Pancreas (tissue), 10 donors: ENCODE results near the gene VPS8. TPM values are rescaled to one million over a fixed set of nuclear protein-coding genes. Genes with fewer than 3 reads are reported as not detected.
"Not testable (repeated sequence)": the region's sequence is repeated elsewhere in the genome, so short reads cannot be mapped to it uniquely, and the experiment has no call there.

Experiments
- ATAC-seq, 4 donors: fragments of 200-7000 bp; cut with Tn5 transposase; one replicate each; pipeline versions ENCODE4 v1.8.0 to v1.9.1; 2020; ENCODE audit warnings: mild to moderate bottlenecking in 4 of 4, moderate library complexity in 4 of 4
- DNase-seq, 6 donors: peaks; one replicate each; pipeline ENCODE4 v3.0.0-alpha.2; 2020
- FAIRE-seq: peaks from 2 replicates; lab custom pipeline; 2012; peaks lifted over from hg19 to GRCh38; lab: Jason Lieb, UNC
- H3K27ac ChIP-seq, 4 donors: fragments of 200-600 bp; sonication (generic); 1 replicate in 3 of 4; 2 replicates in 1 of 4; pipeline versions ENCODE4 v1.5.0 to v1.8.0; 2020
- H3K27me3 ChIP-seq, 4 donors: fragments of 200-600 bp; one replicate each; pipeline ENCODE4 v1.8.0; 2021
- H3K36me3 ChIP-seq, 3 donors: fragments of 200-600 bp; sonication (generic) in 1 of 3; one replicate each; pipeline versions ENCODE4 v1.5.0 to v1.8.0; 2020 to 2021
- H3K4me1 ChIP-seq, 3 donors: fragments of 200-600 bp; one replicate each; pipeline ENCODE4 v1.8.0; 2021
- H3K4me3 ChIP-seq, 4 donors: fragments of 200-600 bp; sonication (generic) in 2 of 4; one replicate each; pipeline versions ENCODE4 v1.5.0 to v1.8.0; 2020 to 2021
- H3K9me3 ChIP-seq, 4 donors: fragments of 200-600 bp; one replicate each; pipeline ENCODE4 v1.8.0; 2021
- WGBS, 2 donors: extraction: QIAGEN DNeasy Blood & Tissue Kit; methylation state at CpG; one replicate each; pipeline ENCODE4 v1.1.7; 2013; 5-methylcytosine and 5-hydroxymethylcytosine counted together
- intact Hi-C, 3 donors: fragments of 100-400 bp; cut with DNase I; formaldehyde crosslinking; loops; one replicate each; pipeline versions ENCODE4 v1.11.1 to v1.14.2; 2022
- polyA plus RNA-seq, 2 donors: library from polyadenylated mRNA; stranded (reverse); fragments of 200-250 nt; gene quantifications; one replicate each; pipeline ENCODE4 v1.2.3, GENCODE V29; 2013
- total RNA-seq, 6 donors: library from RNA; stranded (reverse); fragmentation: NEBNext Ultra II Directional in 4 of 6; extraction: Animal tissue kit (Norgen Biotek cat#: 25700) in 4 of 6; gene quantifications; one replicate each; pipeline versions ENCODE4 v1.2.1 to v1.2.4, GENCODE V29; 2021 to 2023
- TF ChIP-seq, protein P1 (sequence below), 4 donors: fragments of 200-600 bp; sonication (generic) in 3 of 4; IDR thresholded peaks; one replicate each; pipeline versions ENCODE4 v1.5.0 to v1.8.0; 2021; ENCODE audit warnings: antibody characterized with exemption in 4 of 4
- donor health status: healthy with polysubstance abuse.
- donor health status: DM: no; HTN: no; CAD: no; lungs with moderate emphysema.
- donor health status: DM: no; HTN: no; CAD: no.
- donor health status: control.
- donor health status: control.
- donor health status: Bipolar disorder and iron deficiency.
- donor health status: DM: yes; HTN: yes; CAD: no.
- donor health status: DM: no; HTN: no; CAD: no.
- donor health status: DM: no; HTN: no; CAD: no.
- donor health status: DM: yes; HTN: yes; CAD: no.

Gene VPS8
- total and polyA plus RNA-seq, 8 donors = 7.9 to 37.5 (median 19.2) TPM

DNA sequence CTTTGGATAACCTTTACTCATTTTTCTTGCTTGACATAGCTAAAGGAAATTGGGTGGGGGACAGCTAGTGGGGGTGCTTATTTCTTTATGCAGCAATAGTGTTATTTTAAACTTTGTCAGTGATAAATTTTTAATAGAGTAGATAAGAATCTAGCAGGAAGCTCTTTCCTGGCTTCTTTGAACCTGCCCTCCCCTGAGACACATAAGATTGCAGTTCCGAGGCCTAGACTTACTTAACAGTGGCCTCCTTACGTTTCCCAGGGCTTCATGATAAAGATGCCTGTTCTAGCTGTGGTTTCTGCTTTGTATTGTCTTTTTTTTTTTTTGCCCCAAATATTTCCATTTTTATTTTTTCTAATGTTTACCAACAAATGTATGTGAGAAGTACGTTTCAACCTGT, 170.1 kb downstream of the VPS8 start:
- Histone ChIP-seq H3K27me3 (no peaks in the 10 kb centered on the region), H3K4me3 (no peak overlapping the region), H3K36me3 (peaks cover 0 to 4% (median 0%) of the 10 kb centered on the region in 3 donors), H3K4me1 (no peaks in the 10 kb centered on the region), H3K9me3 (no peaks in the 10 kb centered on the region), H3K27ac (no peak overlapping the region)
- FAIRE-seq (no peak), ATAC-seq (no peak), DNase-seq (no peak)
- intact Hi-C loops = no loop called here
- TF ChIP-seq, protein P1, sequence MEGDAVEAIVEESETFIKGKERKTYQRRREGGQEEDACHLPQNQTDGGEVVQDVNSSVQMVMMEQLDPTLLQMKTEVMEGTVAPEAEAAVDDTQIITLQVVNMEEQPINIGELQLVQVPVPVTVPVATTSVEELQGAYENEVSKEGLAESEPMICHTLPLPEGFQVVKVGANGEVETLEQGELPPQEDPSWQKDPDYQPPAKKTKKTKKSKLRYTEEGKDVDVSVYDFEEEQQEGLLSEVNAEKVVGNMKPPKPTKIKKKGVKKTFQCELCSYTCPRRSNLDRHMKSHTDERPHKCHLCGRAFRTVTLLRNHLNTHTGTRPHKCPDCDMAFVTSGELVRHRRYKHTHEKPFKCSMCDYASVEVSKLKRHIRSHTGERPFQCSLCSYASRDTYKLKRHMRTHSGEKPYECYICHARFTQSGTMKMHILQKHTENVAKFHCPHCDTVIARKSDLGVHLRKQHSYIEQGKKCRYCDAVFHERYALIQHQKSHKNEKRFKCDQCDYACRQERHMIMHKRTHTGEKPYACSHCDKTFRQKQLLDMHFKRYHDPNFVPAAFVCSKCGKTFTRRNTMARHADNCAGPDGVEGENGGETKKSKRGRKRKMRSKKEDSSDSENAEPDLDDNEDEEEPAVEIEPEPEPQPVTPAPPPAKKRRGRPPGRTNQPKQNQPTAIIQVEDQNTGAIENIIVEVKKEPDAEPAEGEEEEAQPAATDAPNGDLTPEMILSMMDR (IDR thresholded peaks at IDR 0.05) = no peak
- WGBS, 2 donors = 84 to 88% methylated on average over 3 of the region's 3 CpGs

DNA sequence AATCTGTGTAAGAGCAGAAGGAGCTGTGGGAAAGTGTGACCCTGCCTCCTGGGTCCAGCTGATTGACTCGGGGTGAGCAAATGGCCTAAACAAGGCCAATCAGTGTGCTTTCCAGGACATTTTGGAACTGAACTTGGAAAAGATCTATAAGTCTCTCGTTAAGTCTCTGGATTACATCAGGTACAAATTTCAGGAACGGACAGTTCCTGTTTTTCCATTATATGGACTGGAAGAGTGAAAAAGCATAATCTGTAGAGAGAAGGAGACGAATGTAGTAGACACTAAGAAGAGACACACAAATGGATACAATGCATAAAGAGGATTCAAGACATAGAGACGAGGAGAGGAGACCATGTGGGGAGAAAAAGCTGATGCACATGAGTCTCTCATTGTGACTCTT, 173.6 kb downstream of the VPS8 start:
- 89 to 94% methylated on average over 5 of the region's 5 CpGs for WGBS, 2 donors
- ATAC-seq (no peak), DNase-seq (no peak), FAIRE-seq (no peak)
- Histone ChIP-seq H3K27me3 (no peaks in the 10 kb centered on the region), H3K4me1 (no peaks in the 10 kb centered on the region), H3K27ac (no peak overlapping the region), H3K36me3 (peaks cover 0 to 4% (median 0%) of the 10 kb centered on the region in 3 donors), H3K9me3 (no peaks in the 10 kb centered on the region), H3K4me3 (no peak overlapping the region)
- TF ChIP-seq, protein P1 (IDR thresholded peaks at IDR 0.05) = no peak
- intact Hi-C loops = no loop called here

DNA sequence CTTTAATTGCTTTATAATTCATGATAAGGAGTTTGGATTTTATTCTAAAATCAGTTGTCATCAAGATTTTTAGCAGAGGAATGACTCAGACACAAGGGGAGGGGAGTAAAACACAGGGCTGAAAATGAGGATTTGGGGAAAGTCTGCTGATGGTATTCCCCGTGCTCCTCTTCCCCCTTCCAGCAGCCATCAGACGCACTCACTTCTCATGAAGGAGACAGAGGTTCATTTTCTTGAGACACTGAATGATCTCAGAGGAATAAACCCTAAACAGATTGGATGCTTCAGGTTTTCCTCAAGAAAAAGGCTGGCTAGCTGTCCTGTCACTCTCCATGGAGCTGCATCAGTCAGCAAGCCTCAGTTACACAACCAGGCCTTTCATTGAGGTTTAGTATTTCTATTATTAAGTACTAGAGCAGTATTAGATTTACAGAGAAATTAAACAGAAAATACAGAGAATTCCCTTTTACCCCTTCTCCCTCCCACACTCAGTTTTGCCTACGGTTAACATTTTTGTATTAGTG, 174.5 kb downstream of the VPS8 start:
- FAIRE-seq (no peak), DNase-seq (no peak), ATAC-seq (no peak)
- intact Hi-C loops = no loop called here
- Histone ChIP-seq H3K4me3 (no peak overlapping the region), H3K36me3 (peaks cover 0 to 4% (median 0%) of the 10 kb centered on the region in 3 donors), H3K4me1 (no peaks in the 10 kb centered on the region), H3K27me3 (no peaks in the 10 kb centered on the region), H3K9me3 (no peaks in the 10 kb centered on the region), H3K27ac (no peak overlapping the region)
- WGBS, 2 donors = 96 to 100% methylated on average over 3 of the region's 3 CpGs
- TF ChIP-seq, protein P1 (IDR thresholded peaks at IDR 0.05) = no peak

DNA sequence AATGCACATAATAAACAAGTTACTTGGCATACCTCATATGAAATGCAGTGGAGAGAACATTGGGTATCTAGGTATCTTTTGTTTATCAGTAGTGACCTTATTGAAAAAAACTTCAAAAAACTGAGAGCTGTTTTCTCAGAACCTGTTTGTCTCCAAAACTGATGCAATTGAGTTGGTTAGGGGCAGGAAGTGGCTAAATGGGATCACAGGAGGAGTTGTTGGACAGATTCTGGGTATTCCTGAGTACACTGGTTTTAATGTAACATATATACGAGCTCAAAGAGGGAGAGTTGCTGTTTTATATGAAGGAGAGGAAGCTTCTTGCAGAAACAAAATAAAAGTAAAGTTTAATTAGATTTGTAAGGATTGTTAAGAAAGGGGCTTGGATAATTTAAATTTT, 181.4 kb downstream of the VPS8 start:
- 95 to 99% methylated on average over 1 of the region's 1 CpG for WGBS, 2 donors
- intact Hi-C loops = no loop called here
- Histone ChIP-seq H3K4me1 (no peaks in the 10 kb centered on the region), H3K27me3 (no peaks in the 10 kb centered on the region), H3K4me3 (no peak overlapping the region), H3K36me3 (peaks cover 0 to 9% (median 6%) of the 10 kb centered on the region in 3 donors), H3K27ac (no peak overlapping the region), H3K9me3 (no peaks in the 10 kb centered on the region)
- no peak for DNase-seq
- ATAC-seq = no peak
- no peak for FAIRE-seq
- TF ChIP-seq, protein P1 (IDR thresholded peaks at IDR 0.05) = no peak

DNA sequence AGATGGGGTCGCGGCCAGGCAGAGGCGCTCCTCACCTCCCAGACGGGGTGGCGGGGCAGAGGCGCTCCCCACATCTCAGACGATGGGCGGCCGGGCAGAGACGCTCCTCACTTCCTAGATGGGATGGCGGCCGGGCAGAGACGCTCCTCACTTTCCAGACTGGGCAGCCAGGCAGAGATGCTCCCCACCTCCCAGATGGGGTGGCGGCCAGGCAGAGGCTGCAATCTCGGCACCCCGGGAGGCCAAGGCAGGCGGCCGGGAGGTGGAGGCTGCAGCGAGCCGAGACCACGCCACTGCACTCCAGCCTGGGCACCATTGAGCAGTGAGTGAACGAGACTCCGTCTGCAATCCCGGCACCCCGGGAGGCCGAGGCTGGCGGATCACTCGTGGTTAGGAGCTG, 191.9 kb downstream of the VPS8 start:
- H3K36me3 ChIP-seq, DNase-seq, H3K9me3 ChIP-seq, intact Hi-C loops, H3K4me1 ChIP-seq, ATAC-seq, H3K27me3 ChIP-seq, H3K4me3 ChIP-seq, FAIRE-seq, H3K27ac ChIP-seq: not testable (repeated sequence)
- 97 to 99% methylated on average over 12 to 28 of the region's 28 CpGs for WGBS, 2 donors
